SIG-M5 treated with dmso at 0.1 percent for 504 hours (cell line): Measurements from ENCODE around the gene CYP39A1.

Source experiments
- DNase-seq: peaks from one replicate; lab custom pipeline; 2025; ENCODE audit not compliant: unreplicated experiment; lab: John Stamatoyannopoulos, UW

CYP39A1 gene

GRCh38 chr6:46592046-46592445 is 60.6 kb downstream of the CYP39A1 start:
- no peak for DNase-seq

GRCh38 chr6:46590765-46591164 is 61.9 kb downstream of the CYP39A1 start:
- no peak for DNase-seq

GRCh38 chr6:46586906-46587305 is 65.7 kb downstream of the CYP39A1 start:
- DNase-seq: no peak

GRCh38 chr6:46584586-46584985 is 68.0 kb downstream of the CYP39A1 start:
- no peak for DNase-seq

GRCh38 chr6:46583721-46584120 is 68.9 kb downstream of the CYP39A1 start:
- DNase-seq: no peak

GRCh38 chr6:46583081-46583480 is 69.5 kb downstream of the CYP39A1 start:
- DNase-seq: no peak

GRCh38 chr6:46581459-46582177 is 71.0 kb downstream of the CYP39A1 start:
- no peak for DNase-seq

- DNase-seq: no peak
Observed at GRCh38 chr6:46575530-46575929, 77.1 kb downstream of the CYP39A1 start.

- no peak for DNase-seq
Observed at GRCh38 chr6:46573140-46573539, 79.5 kb downstream of the CYP39A1 start.

GRCh38 chr6:46565531-46565930 is 87.1 kb downstream of the CYP39A1 start:
- no peak for DNase-seq

GRCh38 chr6:46563924-46564323 is 88.7 kb downstream of the CYP39A1 start:
- DNase-seq: no peak

- no peak for DNase-seq
Observed at GRCh38 chr6:46556053-46556452, 96.6 kb downstream of the CYP39A1 start.

GRCh38 chr6:46555129-46555528 is 97.5 kb downstream of the CYP39A1 start:
- DNase-seq: no peak

- DNase-seq: no peak
Observed at GRCh38 chr6:46549155-46549554, 103.5 kb downstream of the CYP39A1 start.

GRCh38 chr6:46541556-46541955 is 111.1 kb downstream of the CYP39A1 start:
- no peak for DNase-seq

GRCh38 chr6:46539866-46540265 is 112.8 kb downstream of the CYP39A1 start:
- no peak for DNase-seq

GRCh38 chr6:46538800-46539480 is 113.7 kb downstream of the CYP39A1 start:
- no peak for DNase-seq

- DNase-seq: no peak
Observed at GRCh38 chr6:46530896-46531295, 121.7 kb downstream of the CYP39A1 start.

- DNase-seq: no peak
Observed at GRCh38 chr6:46528961-46529750, 123.5 kb downstream of the CYP39A1 start.

- no peak for DNase-seq
Observed at GRCh38 chr6:46526607-46527006, 126.0 kb downstream of the CYP39A1 start.

- no peak for DNase-seq
Observed at GRCh38 chr6:46525583-46525982, 127.0 kb downstream of the CYP39A1 start.

GRCh38 chr6:46521464-46521971 is 131.1 kb downstream of the CYP39A1 start:
- DNase-seq: no peak
